Osteoblast (primary cell): Measurements from ENCODE around the gene PDCD11. TPM values are rescaled to one million over a fixed set of nuclear protein-coding genes. Genes with fewer than 3 reads are reported as not detected.
"Not testable (repeated sequence)": the region's sequence is repeated elsewhere in the genome, so short reads cannot be mapped to it uniquely, and the experiment has no call there.

Experiments
- DNase-seq: peaks from one replicate; pipeline ENCODE4 v3.0.0; 2011; ENCODE audit warnings: low spot score, mixed read lengths; ENCODE audit not compliant: insufficient read length; ENCODE audit errors: missing footprints
- H2AFZ ChIP-seq: 2 replicates; pipeline ENCODE4 v1.6.0; 2011; ENCODE audit warnings: mild to moderate bottlenecking, low read length
- H3K27ac ChIP-seq: 2 replicates; pipeline ENCODE4 v1.5.1; 2011; ENCODE audit warnings: mild to moderate bottlenecking, low read depth, low read length, moderate library complexity
- H3K27me3 ChIP-seq: 2 replicates; pipeline ENCODE4 v1.6.0; 2012; ENCODE audit warnings: mild to moderate bottlenecking, control low read depth, inconsistent platforms, low read length, moderate library complexity; ENCODE audit not compliant: insufficient read depth
- H3K36me3 ChIP-seq: 2 replicates; pipeline ENCODE4 v1.5.1; 2011; ENCODE audit warnings: mild to moderate bottlenecking, low read length, control low read depth, moderate library complexity; ENCODE audit not compliant: insufficient read depth
- H3K4me1 ChIP-seq: 2 replicates; pipeline ENCODE4 v1.5.1; 2011; ENCODE audit warnings: mild to moderate bottlenecking, low read length, control low read depth, moderate library complexity; ENCODE audit not compliant: insufficient read depth
- H3K4me2 ChIP-seq: 2 replicates; pipeline ENCODE4 v1.6.0; 2011; ENCODE audit warnings: mild to moderate bottlenecking, low read length; ENCODE audit not compliant: insufficient read depth
- H3K4me3 ChIP-seq: fragments of 200-600 bp; sonication (generic); 3 replicates; pipeline ENCODE4 v1.5.1; 2012; ENCODE audit warnings: mild to moderate bottlenecking, low read length, inconsistent platforms; ENCODE audit not compliant: insufficient read depth
- H3K79me2 ChIP-seq: 2 replicates; pipeline ENCODE4 v1.6.0; 2012; ENCODE audit warnings: mild to moderate bottlenecking, low read length, control low read depth, inconsistent platforms; ENCODE audit not compliant: insufficient read depth
- H3K9me3 ChIP-seq: 2 replicates; pipeline ENCODE4 v1.5.1; 2011; ENCODE audit warnings: low read depth, low read length, control low read depth
- H4K20me1 ChIP-seq: 2 replicates; pipeline ENCODE4 v1.6.0; 2012; ENCODE audit warnings: mild to moderate bottlenecking, low read length, control low read depth; ENCODE audit not compliant: insufficient read depth
- total RNA-seq: library from RNA; depleted of rRNA; stranded (reverse); fragments of >200 nt; gene quantifications from 2 replicates; pipeline ENCODE4 v1.2.3, GENCODE V29; 2012
- TF ChIP-seq, protein P1 (sequence below): IDR thresholded peaks from 2 replicates; pipeline ENCODE4 v1.5.1; 2011; ENCODE audit warnings: mild to moderate bottlenecking, low read depth, low read length, moderate library complexity; ENCODE audit errors: extremely low read depth

PDCD11 gene
- total RNA-seq, 1 donor: 18.8 TPM

- Histone ChIP-seq H3K27ac (peak overlapping the region; percentile 71), H3K4me2 (peak overlapping the region; percentile 88), H3K79me2 (peaks cover 70% of the 10 kb centered on the region), H3K27me3 (no peaks in the 10 kb centered on the region), H2AFZ (peak overlapping the region; percentile 95), H3K36me3 (peaks cover 40% of the 10 kb centered on the region), H4K20me1 (peaks cover 14% of the 10 kb centered on the region), H3K4me3 (peak overlapping the region; percentile 95), H3K4me1 (peaks cover 21% of the 10 kb centered on the region), H3K9me3 (no peaks in the 10 kb centered on the region)
- no peak for DNase-seq
- TF ChIP-seq, protein P1, sequence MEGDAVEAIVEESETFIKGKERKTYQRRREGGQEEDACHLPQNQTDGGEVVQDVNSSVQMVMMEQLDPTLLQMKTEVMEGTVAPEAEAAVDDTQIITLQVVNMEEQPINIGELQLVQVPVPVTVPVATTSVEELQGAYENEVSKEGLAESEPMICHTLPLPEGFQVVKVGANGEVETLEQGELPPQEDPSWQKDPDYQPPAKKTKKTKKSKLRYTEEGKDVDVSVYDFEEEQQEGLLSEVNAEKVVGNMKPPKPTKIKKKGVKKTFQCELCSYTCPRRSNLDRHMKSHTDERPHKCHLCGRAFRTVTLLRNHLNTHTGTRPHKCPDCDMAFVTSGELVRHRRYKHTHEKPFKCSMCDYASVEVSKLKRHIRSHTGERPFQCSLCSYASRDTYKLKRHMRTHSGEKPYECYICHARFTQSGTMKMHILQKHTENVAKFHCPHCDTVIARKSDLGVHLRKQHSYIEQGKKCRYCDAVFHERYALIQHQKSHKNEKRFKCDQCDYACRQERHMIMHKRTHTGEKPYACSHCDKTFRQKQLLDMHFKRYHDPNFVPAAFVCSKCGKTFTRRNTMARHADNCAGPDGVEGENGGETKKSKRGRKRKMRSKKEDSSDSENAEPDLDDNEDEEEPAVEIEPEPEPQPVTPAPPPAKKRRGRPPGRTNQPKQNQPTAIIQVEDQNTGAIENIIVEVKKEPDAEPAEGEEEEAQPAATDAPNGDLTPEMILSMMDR: no peak
These were observed 882 bp downstream of the PDCD11 start for GRCh38 chr10:103397191-103397825.

DNA sequence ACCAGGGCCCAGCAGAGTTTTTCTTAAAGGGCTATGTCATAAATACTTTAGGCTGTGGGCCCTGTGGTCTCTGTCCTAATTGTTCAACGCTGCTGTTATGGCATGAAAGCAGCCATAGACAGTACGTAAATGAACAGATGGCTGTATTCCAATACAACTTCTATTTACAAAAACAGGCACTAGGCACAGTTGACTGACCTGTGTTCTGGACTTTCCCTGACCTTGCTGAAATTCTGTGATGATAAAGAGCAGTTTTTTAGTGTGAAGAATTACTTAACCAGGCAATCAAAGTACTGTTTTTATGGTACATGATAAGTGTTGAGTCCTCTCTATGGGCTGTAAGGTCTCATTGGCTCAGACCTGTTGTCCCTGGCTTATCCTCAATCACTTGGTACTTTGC, 17.1 kb downstream of the PDCD11 start:
- no peaks in the 10 kb centered on the region for H3K79me2 ChIP-seq
- H3K4me1 ChIP-seq: no peaks in the 10 kb centered on the region
- no peak overlapping the region for H3K4me3 ChIP-seq
- no peak overlapping the region for H3K27ac ChIP-seq
- no peaks in the 10 kb centered on the region for H3K27me3 ChIP-seq
- TF ChIP-seq, protein P1: no peak
- DNase-seq: no peak
- H2AFZ ChIP-seq: no peak overlapping the region
- peaks cover 3% of the 10 kb centered on the region for H4K20me1 ChIP-seq
- no peak overlapping the region for H3K4me2 ChIP-seq
- H3K9me3 ChIP-seq: no peaks in the 10 kb centered on the region
- H3K36me3 ChIP-seq: peaks cover 95% of the 10 kb centered on the region

GRCh38 chr10:103415581-103415980, 19.2 kb downstream of the PDCD11 start:
- Histone ChIP-seq H4K20me1 (peaks cover 3% of the 10 kb centered on the region), H3K27ac (no peak overlapping the region), H3K4me1 (no peaks in the 10 kb centered on the region), H3K4me2 (no peak overlapping the region), H2AFZ (no peak overlapping the region), H3K79me2 (no peaks in the 10 kb centered on the region), H3K9me3 (no peaks in the 10 kb centered on the region), H3K27me3 (no peaks in the 10 kb centered on the region), H3K36me3 (peaks cover 95% of the 10 kb centered on the region), H3K4me3 (no peak overlapping the region)
- TF ChIP-seq, protein P1: no peak
- no peak for DNase-seq

- H3K27me3 ChIP-seq: no peaks in the 10 kb centered on the region
- H2AFZ ChIP-seq: no peak overlapping the region
- H3K36me3 ChIP-seq: peaks cover 92% of the 10 kb centered on the region
- no peak overlapping the region for H3K4me3 ChIP-seq
- no peak overlapping the region for H3K4me2 ChIP-seq
- peaks cover 3% of the 10 kb centered on the region for H4K20me1 ChIP-seq
- no peaks in the 10 kb centered on the region for H3K79me2 ChIP-seq
- peak; percentile 83 for DNase-seq
- H3K27ac ChIP-seq: no peak overlapping the region
- no peaks in the 10 kb centered on the region for H3K4me1 ChIP-seq
- TF ChIP-seq, protein P1: peak; percentile 63
- H3K9me3 ChIP-seq: no peaks in the 10 kb centered on the region
These were observed 20.2 kb downstream of the PDCD11 start for GRCh38 chr10:103416436-103417147.

GRCh38 chr10:103417148-103417469, 20.7 kb downstream of the PDCD11 start:
- peaks cover 87% of the 10 kb centered on the region for H3K36me3 ChIP-seq
- H3K79me2 ChIP-seq, DNase-seq, H3K4me3 ChIP-seq, H3K9me3 ChIP-seq, H4K20me1 ChIP-seq, H3K27ac ChIP-seq, H2AFZ ChIP-seq, H3K4me1 ChIP-seq, H3K4me2 ChIP-seq, H3K27me3 ChIP-seq: not testable (repeated sequence)
